Panc1 (cell line): ENCODE data around the gene CES4A. TPM values are rescaled to one million over a fixed set of nuclear protein-coding genes. Genes with fewer than 3 reads are reported as not detected.
"Not testable (repeated sequence)": the region's sequence is repeated elsewhere in the genome, so short reads cannot be mapped to it uniquely, and the experiment has no call there.

ENCODE experiments used
- ATAC-seq: fragments of 200-7000 bp; cut with Tn5 transposase; 2 replicates; pipeline ENCODE4 v1.9.1; 2020; ENCODE audit warnings: mild to moderate bottlenecking, moderate library complexity
- BruUV-seq: library from RNA; stranded (reverse); fragments of 400-500 nt; replicated peaks from 2 replicates; lab custom pipeline; 2021; lab: Mats Ljungman, UMichigan
- CTCF ChIA-PET: fragments of 300-600 bp; sonication (Branson Sonifier 250); formaldehyde crosslinking; loops from one replicate; lab custom pipeline; 2022; ENCODE audit warnings: antibody characterized with exemption; lab: Charles Lee
- POLR2A ChIA-PET: fragments of 300-600 bp; sonication (Branson Sonifier 250); formaldehyde crosslinking; loops from one replicate; lab custom pipeline; 2022; ENCODE audit warnings: antibody characterized with exemption; lab: Charles Lee
- DNase-seq: peaks from one replicate; pipeline ENCODE4 v3.0.0-alpha.2; 2010; ENCODE audit warnings: low read depth, low spot score
- H3K27ac ChIP-seq: 2 replicates; pipeline ENCODE4 v1.5.1; 2011; ENCODE audit warnings: mild to moderate bottlenecking, low read length, inconsistent platforms
- H3K27me3 ChIP-seq: fragments of 200-500 bp; sonication (Bioruptor generic); 2 replicates; pipeline ENCODE4 v1.6.0; 2014; ENCODE audit warnings: low read length, inconsistent platforms; ENCODE audit not compliant: control insufficient read depth, insufficient read depth
- H3K36me3 ChIP-seq: fragments of 200-500 bp; sonication (Bioruptor generic); 2 replicates; pipeline ENCODE4 v1.5.1; 2014; ENCODE audit warnings: inconsistent platforms, mild to moderate bottlenecking, low read length, moderate library complexity; ENCODE audit not compliant: control insufficient read depth, insufficient read depth
- H3K4me1 ChIP-seq: 2 replicates; pipeline ENCODE4 v1.5.1; 2011; ENCODE audit warnings: inconsistent platforms, mild to moderate bottlenecking, low read length, moderate library complexity; ENCODE audit not compliant: control insufficient read depth, insufficient read depth
- H3K4me3 ChIP-seq, 2 experiments: 2 replicates each; pipeline ENCODE4 v1.5.1; 2011 to 2012; ENCODE audit warnings: low read depth in 2 of 2, low read length in 2 of 2, mild to moderate bottlenecking in 2 of 2, inconsistent platforms in 1 of 2, moderate library complexity in 1 of 2
- H3K9me3 ChIP-seq: fragments of 200-500 bp; sonication (Bioruptor generic); 2 replicates; pipeline ENCODE4 v1.5.1; 2014; ENCODE audit warnings: low read depth, mild to moderate bottlenecking, inconsistent platforms, low read length, moderate library complexity; ENCODE audit not compliant: control insufficient read depth, insufficient read depth
- CTCF ChIP-seq: fragments of 450-650 bp; IDR thresholded peaks from 2 replicates; pipeline ENCODE4 v1.5.1; 2017; ENCODE audit warnings: mild to moderate bottlenecking
- POLR2AphosphoS5 ChIP-seq: IDR thresholded peaks from 2 replicates; pipeline ENCODE4 v1.6.1; 2012; ENCODE audit warnings: mild to moderate bottlenecking, low read depth, low read length, moderate library complexity
- REST ChIP-seq, 2 experiments: IDR thresholded peaks; 2 replicates each; pipeline ENCODE4 v1.6.1; 2011 to 2012; ENCODE audit warnings: low read depth in 2 of 2, control low read depth in 1 of 2, low read length in 1 of 2, mild to moderate bottlenecking in 1 of 2, moderate library complexity in 1 of 2; ENCODE audit not compliant: insufficient read depth in 1 of 2
- SIN3A ChIP-seq: IDR thresholded peaks from 2 replicates; pipeline ENCODE4 v1.6.1; 2012; ENCODE audit warnings: low read depth, mild to moderate bottlenecking, low read length, moderate library complexity, borderline replicate concordance; ENCODE audit not compliant: insufficient read depth
- TCF7L2 ChIP-seq: IDR thresholded peaks from 2 replicates; pipeline ENCODE4 v1.6.1; 2011; ENCODE audit warnings: mild to moderate bottlenecking, low read depth, low read length, inconsistent platforms
- in situ Hi-C: cut with HindIII; loops from 2 replicates; pipeline ENCODE4 v1.10.0; 2016; ENCODE audit warnings: low sequenced_read_pairs, low pct_unique_long_range_greater_than_20kb
- intact Hi-C: fragments of 100-400 bp; cut with micrococcal nuclease; formaldehyde crosslinking; loops from one replicate; pipeline ENCODE4 v1.10.0; 2022; ENCODE audit not compliant: unreplicated experiment
- total RNA-seq: library from RNA; stranded (reverse); gene quantifications from one replicate; pipeline ENCODE4 v1.2.1, GENCODE V29; 2021; ENCODE audit not compliant: unreplicated experiment

Gene CES4A
- total RNA-seq, 1 experiment from 2014 or later = 6.1 TPM

DNA sequence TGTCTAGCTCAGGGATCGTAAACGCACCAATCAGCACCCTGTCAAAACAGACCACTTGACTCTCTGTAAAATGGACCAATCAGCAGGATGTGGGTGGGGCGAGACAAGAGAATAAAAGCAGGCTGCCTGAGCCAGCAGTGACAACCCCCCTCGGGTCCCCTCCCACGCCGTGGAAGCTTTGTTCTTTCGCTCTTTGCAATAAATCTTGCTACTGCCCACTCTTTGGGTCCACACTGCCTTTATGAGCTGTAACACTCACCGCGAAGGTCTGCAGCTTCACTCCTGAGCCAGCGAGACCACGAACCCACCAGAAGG lies 13.5 kb upstream of the CES4A start:
- H3K27me3 ChIP-seq, H3K4me3 ChIP-seq, in situ Hi-C loops, ATAC-seq, H3K9me3 ChIP-seq, H3K4me1 ChIP-seq, DNase-seq, POLR2A ChIA-PET, H3K36me3 ChIP-seq, BruUV-seq, H3K27ac ChIP-seq: not testable (repeated sequence)
- CTCF ChIA-PET = interaction anchor here (0.6 kb wide), 1 partner anchor 143 kb away, joined by 4 read pairs; no protein-coding TSS in a partner anchor
- intact Hi-C loops = loop anchor here (10.0 kb wide), 2 partner anchors 130 to 180 kb away; partner anchors contain the start of genes B3GNT9, FBXL8, PHAF1 and TRADD

- no peak overlapping the region for H3K27ac ChIP-seq
- no peak overlapping the region for H3K4me3 ChIP-seq
- ChIA-PET POLR2A (no interaction called here), CTCF (interaction anchor here (0.6 kb wide), 1 partner anchor 142 kb away, joined by 4 read pairs; no protein-coding TSS in a partner anchor)
- intact Hi-C loops = loop anchor here (10.0 kb wide), 2 partner anchors 129 to 179 kb away; partner anchors contain the start of genes B3GNT9, FBXL8, PHAF1 and TRADD
- in situ Hi-C loops = no loop called here
- TF ChIP-seq CTCF = no peak
- no peak for TF ChIP-seq TCF7L2
- TF ChIP-seq SIN3A = no peak
- TF ChIP-seq POLR2AphosphoS5 = no peak
- TF ChIP-seq REST (IDR thresholded peaks at IDR 0.05; ENCODE audit: insufficient read depth in 1 of 2, low read depth in 2 of 2, low read length in 1 of 2) = no peak
- no TSS peak for BruUV-seq
- H3K4me1 ChIP-seq = no peaks in the 10 kb centered on the region
- no peaks in the 10 kb centered on the region for H3K9me3 ChIP-seq
- ATAC-seq (no peak), DNase-seq (no peak)
- H3K27me3 ChIP-seq = no peaks in the 10 kb centered on the region
- H3K36me3 ChIP-seq = no peaks in the 10 kb centered on the region
Measured at GRCh38 chr16:66975302-66975893, 13.0 kb upstream of the CES4A start.

DNA sequence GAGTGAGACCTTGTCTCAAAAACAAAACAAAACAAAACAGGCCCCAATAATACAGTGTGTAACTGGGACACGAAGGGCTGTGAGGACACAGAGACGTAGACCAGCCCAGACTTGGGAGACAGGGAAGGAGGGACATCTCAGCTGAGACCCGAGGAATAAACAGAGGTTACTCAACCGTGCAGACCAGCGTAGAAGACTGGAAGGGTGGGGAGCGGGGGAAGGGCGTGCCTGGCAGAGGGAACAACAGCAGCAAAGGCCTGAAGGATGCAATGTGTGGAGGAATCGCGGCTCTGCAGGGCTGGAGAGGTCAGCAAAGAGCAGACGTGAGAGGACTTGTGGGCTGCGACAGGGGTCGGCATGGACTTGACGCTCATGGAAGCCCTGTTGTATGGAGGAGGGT lies 11.6 kb upstream of the CES4A start:
- in situ Hi-C loops (no loop called here), intact Hi-C loops (loop anchor here (2.0 to 10.0 kb wide), 3 partner anchors 38 to 178 kb away; partner anchors contain the start of genes B3GNT9, FBXL8, PHAF1 and TRADD)
- ChIA-PET POLR2A (interaction anchor here (0.6 kb wide), 1 partner anchor 228 kb away, joined by 11 read pairs; no protein-coding TSS in a partner anchor), CTCF (interaction anchor here (1.0 kb wide), 1 partner anchor 178 kb away, joined by 3 read pairs; no protein-coding TSS in a partner anchor)
- Histone ChIP-seq H3K27me3 (no peaks in the 10 kb centered on the region), H3K9me3 (no peaks in the 10 kb centered on the region), H3K4me1 (no peaks in the 10 kb centered on the region), H3K4me3 (no peak overlapping the region), H3K36me3 (no peaks in the 10 kb centered on the region), H3K27ac (no peak overlapping the region)
- BruUV-seq = no TSS peak
- no peak for TF ChIP-seq CTCF
- no peak for TF ChIP-seq REST (IDR thresholded peaks at IDR 0.05; ENCODE audit: insufficient read depth in 1 of 2, low read depth in 2 of 2, low read length in 1 of 2)
- DNase-seq = no peak
- no peak for ATAC-seq
